Activated CD8-positive, alpha-beta T cell treated with anti-CD3 and anti-CD28 coated beads for 36 hours (primary cell): ENCODE measurements around the gene LSM12. TPM values are rescaled to one million over a fixed set of nuclear protein-coding genes. Genes with fewer than 3 reads are reported as not detected.

Experiments
- ATAC-seq: fragments of 200-7000 bp; cut with Tn5 transposase; one replicate; pipeline ENCODE4 v1.10.0; 2021; ENCODE audit warnings: mild to moderate bottlenecking, moderate library complexity
- CTCF ChIA-PET: fragments of 350-600 bp; sonication (Branson Sonifier 250); formaldehyde crosslinking; loops from one replicate; lab custom pipeline; 2021; ENCODE audit warnings: antibody characterized with exemption; lab: Charles Lee
- POLR2A ChIA-PET: fragments of 350-600 bp; sonication (Branson Sonifier 250); formaldehyde crosslinking; loops from one replicate; lab custom pipeline; 2021; ENCODE audit warnings: antibody characterized with exemption; lab: Charles Lee
- DNase-seq: peaks from one replicate; pipeline ENCODE4 v3.0.0-alpha.2; 2020
- H3K27ac Mint-ChIP-seq: one replicate; pipeline ENCODE4 v1.8.0; 2021; ENCODE audit warnings: mild to moderate bottlenecking, mixed read lengths
- H3K27me3 Mint-ChIP-seq: one replicate; pipeline ENCODE4 v1.8.0; 2021; ENCODE audit warnings: mixed read lengths
- H3K36me3 Mint-ChIP-seq: one replicate; pipeline ENCODE4 v1.8.0; 2021; ENCODE audit warnings: low read depth, mixed read lengths
- H3K4me1 Mint-ChIP-seq: one replicate; pipeline ENCODE4 v1.8.0; 2021; ENCODE audit warnings: low read depth, mixed read lengths
- H3K4me3 Mint-ChIP-seq: one replicate; pipeline ENCODE4 v1.8.0; 2021; ENCODE audit warnings: mild to moderate bottlenecking, moderate library complexity, mixed read lengths
- H3K9me3 Mint-ChIP-seq: one replicate; pipeline ENCODE4 v1.8.0; 2021; ENCODE audit warnings: mixed read lengths
- CTCF ChIP-seq: fragments of 200-600 bp; IDR thresholded peaks from one replicate; pipeline ENCODE4 v1.8.0; 2022; ENCODE audit warnings: antibody characterized with exemption, mild to moderate bottlenecking
- intact Hi-C: fragments of 100-400 bp; cut with micrococcal nuclease; formaldehyde crosslinking; loops from one replicate; pipeline ENCODE4 v1.10.0; 2022
- total RNA-seq, 2 experiments: library from RNA; stranded (reverse); gene quantifications; one replicate each; pipeline ENCODE4 v1.2.3, GENCODE V29; 2021

Gene LSM12
- total RNA-seq, 2 experiments from 2014 or later = 104 to 110 TPM

DNA sequence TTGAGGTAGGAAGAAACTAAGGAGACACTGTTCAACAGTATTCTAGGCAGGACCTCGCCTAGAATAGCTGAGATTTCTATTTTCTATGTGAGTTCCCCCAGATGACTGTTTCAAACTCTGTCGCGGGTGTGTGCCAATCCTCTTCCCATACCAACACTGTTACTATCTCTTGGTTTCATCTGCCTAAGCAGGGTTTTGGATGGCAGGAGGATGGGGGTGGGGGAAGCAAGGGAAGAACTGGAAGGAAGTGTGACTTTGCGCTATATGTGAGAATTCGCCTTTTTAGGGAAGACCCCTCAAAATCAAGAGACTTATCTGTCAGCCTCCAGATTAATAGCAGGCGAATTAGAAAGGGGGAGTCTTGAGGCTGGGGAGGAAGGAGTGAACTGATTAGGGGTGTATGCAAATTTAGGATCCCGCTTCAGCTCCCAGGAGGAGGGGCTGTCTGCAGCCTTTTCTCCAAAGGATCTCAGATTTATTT, 3.5 kb upstream of the LSM12 start:
- Mint-ChIP-seq H3K4me1 (peaks cover 37% of the 10 kb centered on the region), H3K27ac (peak overlapping the region; percentile 94), H3K9me3 (no peaks in the 10 kb centered on the region), H3K36me3 (peaks cover 8% of the 10 kb centered on the region), H3K4me3 (peak overlapping the region; percentile 84), H3K27me3 (no peaks in the 10 kb centered on the region)
- POLR2A ChIA-PET = interaction anchor here (0.7 to 2.3 kb wide), 7 partner anchors 11 to 1492 kb away, joined by 3 to 8 read pairs (median 4); partner anchors contain the start of gene PSMC3IP
- ATAC-seq (no peak), DNase-seq (peak; percentile 16)
- TF ChIP-seq CTCF = no peak
- intact Hi-C loops = loop anchor here (10.0 kb wide), 1 partner anchor 55 kb away; the partner anchor contains the start of gene HDAC5
- CTCF ChIA-PET = interaction anchor here (0.7 to 1.5 kb wide), 2 partner anchors 12 to 16 kb away, joined by 3 read pairs; no protein-coding TSS in a partner anchor

GRCh38 chr17:44067545-44067940, 1.1 kb upstream of the LSM12 start:
- Mint-ChIP-seq H3K9me3 (no peaks in the 10 kb centered on the region), H3K27ac (peak overlapping the region; percentile 98)
- intact Hi-C loops = no loop called here

DNA sequence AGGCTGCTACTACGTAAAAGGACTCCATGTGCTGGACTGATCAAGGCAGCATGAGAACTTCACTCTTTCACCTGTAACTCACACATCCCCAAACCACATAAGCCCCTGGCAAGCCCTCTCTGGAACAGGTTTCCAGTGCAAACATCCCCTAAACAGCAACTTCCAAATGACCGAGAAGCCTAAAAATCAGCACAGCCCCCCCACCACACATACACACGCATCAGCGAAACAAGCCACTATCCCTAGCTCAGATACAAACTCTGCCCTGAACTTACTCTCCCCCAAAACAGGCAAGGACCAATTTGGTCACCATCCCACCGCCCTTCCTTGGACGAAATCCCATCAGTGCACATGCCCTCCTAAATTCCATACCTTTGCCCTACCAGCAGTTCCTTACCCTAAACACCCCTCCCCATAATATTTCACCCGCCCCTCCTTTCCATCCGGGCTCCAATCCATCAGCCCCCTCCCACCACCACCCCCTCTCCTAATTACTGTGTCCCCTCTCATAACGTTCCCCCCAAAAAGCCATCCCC, 735 bp downstream of the LSM12 start:
- Mint-ChIP-seq H3K9me3 (no peaks in the 10 kb centered on the region), H3K27me3 (no peaks in the 10 kb centered on the region), H3K36me3 (peaks cover 36% of the 10 kb centered on the region), H3K4me3 (peak overlapping the region; percentile 91), H3K27ac (peak overlapping the region; percentile 98), H3K4me1 (peaks cover 51% of the 10 kb centered on the region)
- intact Hi-C loops = no loop called here
- no peak for TF ChIP-seq CTCF
- POLR2A ChIA-PET = interaction anchor here (0.6 to 2.2 kb wide), 8 partner anchors 13 to 188 kb away, joined by 3 to 6 read pairs (median 3); no protein-coding TSS in a partner anchor
- CTCF ChIA-PET = interaction anchor here (0.6 to 1.6 kb wide), 3 partner anchors 22 to 122 kb away, joined by 3 read pairs; no protein-coding TSS in a partner anchor
- DNase-seq (peak; percentile 42), ATAC-seq (no peak)

More at GRCh38 chr17:44067545-44067940, 1.1 kb upstream of the LSM12 start:
- TF ChIP-seq CTCF = no peak
- POLR2A ChIA-PET = interaction anchor here (1.1 to 2.2 kb wide), 2 partner anchors 18 to 117 kb away, joined by 3 to 6 read pairs; no protein-coding TSS in a partner anchor
- peaks cover 49% of the 10 kb centered on the region for H3K4me1 Mint-ChIP-seq
- peaks cover 24% of the 10 kb centered on the region for H3K36me3 Mint-ChIP-seq
- no peak overlapping the region for H3K4me3 Mint-ChIP-seq
- no peaks in the 10 kb centered on the region for H3K27me3 Mint-ChIP-seq
- CTCF ChIA-PET = interaction anchor here (1.2 kb wide), 1 partner anchor 100 kb away, joined by 4 read pairs; no protein-coding TSS in a partner anchor
- no peak for DNase-seq
- ATAC-seq = no peak

DNA sequence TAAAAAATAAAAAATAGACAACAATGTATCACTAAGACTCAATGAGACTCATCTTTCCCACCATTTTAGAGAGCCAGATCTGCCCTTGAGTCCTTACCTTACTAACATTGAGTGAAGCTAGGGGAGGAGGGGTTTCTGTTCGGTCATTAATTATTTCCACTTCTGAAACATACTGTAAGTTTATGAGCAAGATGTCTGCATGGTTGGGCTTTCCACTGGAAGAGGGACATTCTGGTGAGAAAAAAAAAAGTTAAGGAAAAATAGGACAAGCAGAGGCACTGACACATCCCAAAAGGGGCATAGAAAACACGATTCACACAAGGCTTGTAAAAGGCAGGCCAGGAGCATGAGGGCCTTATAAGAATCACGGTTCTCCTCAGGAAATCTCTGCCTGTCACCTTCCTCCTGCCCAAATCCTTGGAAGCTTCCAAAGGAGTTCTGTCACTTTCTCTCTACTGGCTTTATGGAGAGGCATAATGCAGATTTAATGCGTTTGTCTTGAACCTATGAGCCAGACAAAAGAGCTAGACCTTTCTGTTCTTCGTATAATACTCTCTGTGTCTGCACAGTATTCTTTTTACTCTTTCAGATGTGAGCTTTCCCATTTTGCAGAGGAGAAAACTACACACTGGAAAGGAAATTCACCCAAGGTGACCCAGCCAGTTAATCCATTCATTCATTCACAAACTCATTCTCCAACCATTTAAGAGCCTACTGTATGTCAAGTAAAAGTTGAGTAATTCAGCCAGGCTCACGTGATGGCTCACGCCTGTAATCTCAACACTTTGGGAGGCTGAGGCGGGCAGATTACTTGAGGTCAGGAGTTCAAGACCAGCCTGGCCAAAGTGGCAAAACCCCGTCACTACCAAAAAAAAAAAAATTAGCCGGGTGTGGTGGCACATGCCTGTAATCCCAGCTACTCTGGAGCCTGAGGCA, 2.5 kb downstream of the LSM12 start:
- Mint-ChIP-seq H3K27ac (peak overlapping the region; percentile 77), H3K27me3 (no peaks in the 10 kb centered on the region), H3K9me3 (no peaks in the 10 kb centered on the region), H3K4me1 (peaks cover 59% of the 10 kb centered on the region), H3K36me3 (peaks cover 49% of the 10 kb centered on the region), H3K4me3 (peak overlapping the region; percentile 91)
- intact Hi-C loops = no loop called here
- ATAC-seq (no peak), DNase-seq (no peak)
- CTCF ChIA-PET = interaction anchor here (1.1 kb wide), 2 partner anchors 19 to 23 kb away, joined by 3 read pairs; no protein-coding TSS in a partner anchor
- no peak for TF ChIP-seq CTCF
- POLR2A ChIA-PET = interaction anchor here (0.8 to 0.9 kb wide), 2 partner anchors 21 to 36 kb away, joined by 3 to 6 read pairs; no protein-coding TSS in a partner anchor
